K562 (cell line): Measurements from ENCODE around the gene RACK1. TPM values are rescaled to one million over a fixed set of nuclear protein-coding genes. Genes with fewer than 3 reads are reported as not detected.
A peak's percentile ranks its signal among the peaks of the same experiment; 100 is the strongest.

Experiments
- ATAC-seq: fragments of 200-7000 bp; cut with Tn5 transposase; 3 replicates; pipeline ENCODE4 v1.9.1; 2020; ENCODE audit warnings: moderate library complexity
- BruUV-seq: library from RNA; stranded (reverse); fragments of 400-500 nt; replicated peaks from 2 replicates; lab custom pipeline; 2021; lab: Mats Ljungman, UMichigan
- CTCF ChIA-PET: fragments of 300-600 bp; formaldehyde crosslinking; extraction: SDS; loops from one replicate; lab custom pipeline; 2021; ENCODE audit warnings: low intra/inter-chr PET ratio; lab: Yijun Ruan, JAX
- POLR2A ChIA-PET: fragments of 300-600, 350-650 bp; sonication (Branson Sonifier 250); formaldehyde crosslinking; extraction: SDS; loops from one replicate; lab custom pipeline; 2021; ENCODE audit warnings: antibody characterized with exemption, inconsistent platforms; lab: Yijun Ruan, JAX
- DNase-seq, 4 experiments: peaks; one replicate each; pipeline versions ENCODE4 v3.0.0 to v3.0.0-alpha.2; 2011 to 2018; ENCODE audit warnings: low spot score in 3 of 4, mixed read lengths in 3 of 4; ENCODE audit errors: extremely low read depth in 1 of 4
- FAIRE-seq: peaks from 2 replicates; lab custom pipeline; 2011; peaks lifted over from hg19 to GRCh38; lab: Jason Lieb, UNC
- H2AFZ ChIP-seq: 2 replicates; pipeline ENCODE4 v1.6.0; 2011; ENCODE audit warnings: low read depth, low read length, control low read depth, inconsistent platforms
- H3K27ac ChIP-seq: fragments of 200-600 bp; 3 replicates; pipeline ENCODE4 v1.8.0; 2011; ENCODE audit warnings: low read depth, mild to moderate bottlenecking, control low read depth, inconsistent platforms, low read length, moderate library complexity, mixed read lengths; ENCODE audit errors: extremely low read depth
- H3K27me3 ChIP-seq, 2 experiments: fragments of 300-600 bp in 1 of 2; 2 replicates in 1 of 2; 3 replicates in 1 of 2; pipeline versions ENCODE4 v1.6.0 to v1.8.0; 2011; ENCODE audit warnings: inconsistent platforms in 2 of 2, low read length in 2 of 2, mild to moderate bottlenecking in 1 of 2, mixed read lengths in 1 of 2, moderate library complexity in 1 of 2; ENCODE audit not compliant: control insufficient read depth in 2 of 2, insufficient read depth in 2 of 2
- H3K36me3 ChIP-seq: fragments of 300-600 bp; 3 replicates; pipeline ENCODE4 v1.8.0; 2011; ENCODE audit warnings: mild to moderate bottlenecking, low read length, inconsistent platforms; ENCODE audit not compliant: control insufficient read depth, insufficient read depth
- H3K4me1 ChIP-seq, 2 experiments: fragments of 200-600 bp in 1 of 2; replicated peaks in 1 of 2; 2 replicates in 1 of 2; 3 replicates in 1 of 2; pipeline versions ENCODE4 v1.5.1 to v1.8.0; 2011; ENCODE audit warnings: inconsistent platforms in 2 of 2, low read length in 2 of 2, mild to moderate bottlenecking in 1 of 2, mixed read lengths in 1 of 2, moderate library complexity in 1 of 2; ENCODE audit not compliant: control insufficient read depth in 2 of 2, insufficient read depth in 2 of 2
- H3K4me2 ChIP-seq: 2 replicates; pipeline ENCODE4 v1.6.1; 2011; ENCODE audit warnings: low read length, control low read depth, inconsistent platforms, mixed read lengths; ENCODE audit not compliant: insufficient read depth
- H3K4me3 ChIP-seq: fragments of 200-600 bp; sonication (generic), shearing (Covaris generic); 2 replicates; pipeline ENCODE4 v1.5.1; 2016; ENCODE audit warnings: control low read depth, inconsistent platforms
- H3K79me2 ChIP-seq: fragments of 200-600 bp; 3 replicates; pipeline ENCODE4 v1.8.0; 2011; ENCODE audit warnings: low read length, inconsistent platforms; ENCODE audit not compliant: control insufficient read depth, insufficient read depth
- H3K9ac ChIP-seq, 2 experiments: 2 replicates each; pipeline versions ENCODE4 v1.6.0 to v1.6.1; 2011; ENCODE audit warnings: low read depth in 2 of 2, low read length in 2 of 2, control low read depth in 1 of 2, inconsistent platforms in 1 of 2, mild to moderate bottlenecking in 1 of 2, mixed read lengths in 1 of 2; ENCODE audit not compliant: insufficient read depth in 1 of 2
- H3K9me1 ChIP-seq: one replicate; pipeline ENCODE4 v1.6.0; 2011; ENCODE audit warnings: inconsistent platforms, mild to moderate bottlenecking, low read length, moderate library complexity; ENCODE audit not compliant: control insufficient read depth, insufficient read depth
- H3K9me3 ChIP-seq: replicated peaks from 2 replicates; pipeline ENCODE4 v1.5.1; 2011; ENCODE audit warnings: low read depth, low read length, inconsistent platforms; ENCODE audit not compliant: control insufficient read depth, insufficient read depth
- H4K20me1 ChIP-seq: replicated peaks from 2 replicates; pipeline ENCODE4 v1.6.1; 2011; ENCODE audit warnings: low read length, inconsistent platforms, mixed read lengths; ENCODE audit not compliant: control insufficient read depth, insufficient read depth
- CHD2 ChIP-seq: IDR thresholded peaks from 2 replicates; pipeline ENCODE4 v1.6.1; 2011; ENCODE audit warnings: low read depth, low read length
- EGR1 ChIP-seq: fragments of 450-650 bp; conservative IDR thresholded peaks from 2 replicates; pipeline ENCODE4 v1.6.1; 2017; ENCODE audit warnings: mild to moderate bottlenecking
- KDM2B ChIP-seq: fragments of 250-450 bp; sonication (Bioruptor Pico); IDR thresholded peaks from 2 replicates; pipeline ENCODE4 v1.8.0; 2021; ENCODE audit warnings: mild to moderate bottlenecking, moderate library complexity
- NR2F6 ChIP-seq: fragments of 450-650 bp; formaldehyde crosslinking; IDR thresholded peaks from 2 replicates; pipeline ENCODE4 v1.4.0; 2020; ENCODE audit warnings: mild to moderate bottlenecking
- OTX1 ChIP-seq: fragments of 450-650 bp; formaldehyde crosslinking; IDR thresholded peaks from 2 replicates; pipeline ENCODE4 v1.4.0; 2022; ENCODE audit warnings: mild to moderate bottlenecking
- PBX2 ChIP-seq, 2 experiments: IDR thresholded peaks in 1 of 2; conservative IDR thresholded peaks in 1 of 2; 2 replicates each; pipeline ENCODE4 v1.6.1; 2016; ENCODE audit warnings: low read depth in 2 of 2, mild to moderate bottlenecking in 1 of 2, missing compliant biosample characterization in 1 of 2, missing genetic modification characterization in 1 of 2, moderate library complexity in 1 of 2
- PHF8 ChIP-seq: fragments of 200-600 bp; sonication (generic); IDR thresholded peaks from 2 replicates; pipeline ENCODE4 v1.6.1; 2012; ENCODE audit warnings: mixed run types, mild to moderate bottlenecking, inconsistent platforms, low read length, moderate library complexity, borderline replicate concordance
- POLR2H ChIP-seq: IDR thresholded peaks from 2 replicates; pipeline ENCODE4 v1.6.1; 2016; ENCODE audit warnings: missing genetic modification characterization, low read depth, mild to moderate bottlenecking, control low read depth, missing compliant biosample characterization, moderate library complexity
- POLR3A ChIP-seq: IDR thresholded peaks from 2 replicates; pipeline ENCODE4 v1.6.1; 2011; ENCODE audit warnings: borderline replicate concordance, mild to moderate bottlenecking, moderate library complexity; ENCODE audit not compliant: insufficient read length, insufficient read depth; ENCODE audit errors: extremely low read depth
- XRCC5 ChIP-seq: fragments of 200-400 bp; formaldehyde crosslinking; IDR thresholded peaks from 2 replicates; pipeline ENCODE4 v1.6.1; 2017; ENCODE audit warnings: low read depth, mild to moderate bottlenecking, low read length
- ZBTB7A ChIP-seq: IDR thresholded peaks from 2 replicates; pipeline ENCODE4 v1.6.1; 2011; ENCODE audit warnings: low read depth, mild to moderate bottlenecking, low read length, moderate library complexity, borderline replicate concordance; ENCODE audit not compliant: control insufficient read depth
- ZEB2 ChIP-seq: fragments of 450-650 bp; IDR thresholded peaks from 2 replicates; pipeline ENCODE4 v1.6.1; 2016
- ZKSCAN8 ChIP-seq: fragments of 200-800 bp; sonication (Bioruptor generic); IDR thresholded peaks from 2 replicates; pipeline ENCODE4 v1.6.1; 2016; ENCODE audit warnings: missing genetic modification characterization, missing compliant biosample characterization
- ZNF316 ChIP-seq: fragments of 450-650 bp; IDR thresholded peaks from 2 replicates; pipeline ENCODE4 v1.6.1; 2016
- WGBS: fragments of 100-300 bp; shearing (Covaris generic); methylation state at CpG from one replicate; pipeline ENCODE4 v1.1.6; 2016; ENCODE audit warnings: low coverage, mixed read lengths; ENCODE audit not compliant: insufficient coverage; ENCODE audit errors: missing lambda C conversion rate; 5-methylcytosine and 5-hydroxymethylcytosine counted together
- in situ Hi-C: fragments of 300-500 bp; cut with MboI; formaldehyde crosslinking; loops from 4 replicates; pipeline ENCODE4 v1.15.0; 2018; ENCODE audit warnings: inconsistent platforms, mixed read lengths
- intact Hi-C: fragments of 100-400 bp; cut with micrococcal nuclease; formaldehyde crosslinking; loops from 2 replicates; pipeline ENCODE4 v1.14.2; 2022
- polyA plus RNA-seq, 8 experiments: library from polyadenylated mRNA; depleted of rRNA in 4 of 8; stranded (reverse) in 5 of 8; unstranded in 3 of 8; fragments of >200 nt; fragmentation: Nextera tagmentation in 2 of 8; fragmentation: Illumina TruSeq in 1 of 8; extraction: Ambion mirVana in 2 of 8; extraction: Trizol in 1 of 8; gene quantifications; 2 replicates each; pipeline versions ENCODE4 v1.2.1 to v1.2.3, GENCODE V29; 2011 to 2014; ENCODE audit warnings: inconsistent platforms in 1 of 8, missing spikeins in 1 of 8
- total RNA-seq, 7 experiments: library from RNA; depleted of rRNA in 6 of 7; stranded (reverse); fragments of >200 nt in 6 of 7; fragmentation: Illumina TruSeq in 2 of 7; extraction: Trizol in 2 of 7; gene quantifications; 2 replicates each; pipeline versions ENCODE4 v1.2.1 to v1.2.3, GENCODE V29; 2011 to 2021; ENCODE audit warnings: low replicate concordance in 1 of 7
- TF ChIP-seq, protein P1 (sequence below): fragments of 250-450 bp; sonication (Bioruptor Pico); IDR thresholded peaks from 2 replicates; pipeline ENCODE4 v1.8.0; 2022; ENCODE audit warnings: moderate library complexity, mild to moderate bottlenecking, inconsistent platforms
- TF ChIP-seq, protein P2 (sequence below), 2 experiments: IDR thresholded peaks; 2 replicates each; pipeline ENCODE4 v1.6.1; 2011; ENCODE audit warnings: borderline replicate concordance in 1 of 2, control low read depth in 1 of 2, low read depth in 1 of 2, low read length in 1 of 2, mild to moderate bottlenecking in 1 of 2, mixed read lengths in 1 of 2, moderate library complexity in 1 of 2; ENCODE audit not compliant: insufficient read depth in 1 of 2, insufficient read length in 1 of 2, poor library complexity in 1 of 2, severe bottlenecking in 1 of 2; ENCODE audit errors: extremely low read depth in 1 of 2

Gene RACK1
- total and polyA plus RNA-seq, 9 of the 15 experiments (the other 6 are each of a cell fraction or from before 2014, with no cell fraction given) = 2,303 to 5,311 (median 3,833) TPM

DNA sequence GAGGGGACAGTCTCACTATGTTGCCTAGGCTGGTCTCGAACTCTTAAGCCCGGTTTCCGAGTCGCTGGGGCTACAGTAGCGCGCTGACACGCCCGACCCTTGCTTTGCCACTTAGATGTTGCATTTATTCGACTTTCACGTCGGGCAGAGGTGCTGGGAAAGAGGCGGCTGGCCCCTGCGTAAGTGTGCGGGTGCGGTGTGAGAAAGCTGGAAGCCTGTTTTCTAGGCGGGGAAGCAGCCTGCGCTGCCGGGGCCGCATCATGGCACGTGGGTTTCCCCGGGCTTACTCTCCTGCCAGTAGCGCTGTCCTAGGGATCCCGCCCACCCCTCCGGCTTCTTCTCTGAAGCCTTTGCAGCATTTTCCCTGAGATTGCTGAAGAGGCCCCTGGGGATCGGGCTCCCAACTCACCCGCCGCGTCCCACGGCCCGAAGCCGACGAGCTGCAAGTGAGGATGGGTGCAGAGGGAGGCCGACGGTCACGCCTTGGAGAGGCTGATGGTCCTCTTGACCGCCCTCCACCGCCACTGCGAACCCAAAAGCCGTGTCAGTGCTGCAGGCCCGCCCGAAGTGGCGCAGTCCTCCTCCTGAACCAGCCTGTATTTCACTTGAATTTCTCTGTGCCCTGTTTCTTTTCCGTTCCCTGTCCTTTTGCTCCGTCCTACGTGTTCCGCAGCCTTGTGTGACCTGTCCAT is 26.4 kb downstream of the RACK1 start:
- in situ Hi-C loops (no loop called here), intact Hi-C loops (loop anchor here (5.0 kb wide), 1 partner anchor 45 kb away; no protein-coding TSS in a partner anchor)
- H3K9ac ChIP-seq = peak overlapping the region; percentile 73 to 92; a peak in 3 of 4 replicates
- POLR2A ChIA-PET = interaction anchor here (0.6 to 2.4 kb wide), 5 partner anchors 10 to 48 kb away, joined by 3 to 18 read pairs (median 3); no protein-coding TSS in a partner anchor
- no peaks in the 10 kb centered on the region for H3K9me3 ChIP-seq
- H3K4me3 ChIP-seq = peak overlapping the region; percentile 51
- ATAC-seq = peak; percentile 67
- under 1% methylated on average over 34 of the region's 46 CpGs for WGBS
- CTCF ChIA-PET = no interaction called here
- H4K20me1 ChIP-seq = no peaks in the 10 kb centered on the region
- peaks cover 4 to 32% of the 10 kb centered on the region in 2 experiments; a peak in 4 of 5 replicates for H3K4me1 ChIP-seq
- H3K36me3 ChIP-seq = no peaks in the 10 kb centered on the region
- H3K4me2 ChIP-seq = peak overlapping the region; percentile 94
- no peaks in the 10 kb centered on the region for H3K27me3 ChIP-seq
- peak; percentile 44 to 83 (median 50) for DNase-seq
- H2AFZ ChIP-seq = peak overlapping the region; percentile 92
- peak overlapping the region; percentile 87 for H3K27ac ChIP-seq
- H3K79me2 ChIP-seq = no peaks in the 10 kb centered on the region
- no TSS peak for BruUV-seq
- no peaks in the 10 kb centered on the region for H3K9me1 ChIP-seq
- no peak for FAIRE-seq
- TF ChIP-seq, protein P1, sequence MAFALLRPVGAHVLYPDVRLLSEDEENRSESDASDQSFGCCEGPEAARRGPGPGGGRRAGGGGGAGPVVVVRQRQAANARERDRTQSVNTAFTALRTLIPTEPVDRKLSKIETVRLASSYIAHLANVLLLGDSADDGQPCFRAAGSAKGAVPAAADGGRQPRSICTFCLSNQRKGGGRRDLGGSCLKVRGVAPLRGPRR (CRISPR knock-in tag) = no peak
- TF ChIP-seq KDM2B (CRISPR knock-in tag) (0 out of 2 replicates have a peak, but pooled peaks have one; percentile 50), CHD2 (no peak), PHF8 (peak; percentile 20; the same call in 1 of the 2 replicates), XRCC5 (no peak), ZKSCAN8 (CRISPR knock-in tag) (no peak), NR2F6 (CRISPR knock-in tag) (no peak), POLR3A (peak; percentile 40), ZNF316 (no peak), OTX1 (CRISPR knock-in tag) (0 out of 2 replicates have a peak, but pooled peaks have one; percentile 6), ZEB2 (peak; percentile 60; the same call in 1 of the 2 replicates), ZBTB7A (peak; percentile 35; the same call in 1 of the 2 replicates), PBX2 (CRISPR knock-in tag; IDR thresholded peaks at IDR 0.05; ENCODE audit: low read depth) (no peak), PBX2 (tag; conservative IDR thresholded peaks at IDR 0.05; ENCODE audit: low read depth) (no peak), EGR1 (0 out of 2 replicates have a peak, but pooled peaks have one; percentile 18), POLR2H (tag) (no peak)
- TF ChIP-seq, protein P2, sequence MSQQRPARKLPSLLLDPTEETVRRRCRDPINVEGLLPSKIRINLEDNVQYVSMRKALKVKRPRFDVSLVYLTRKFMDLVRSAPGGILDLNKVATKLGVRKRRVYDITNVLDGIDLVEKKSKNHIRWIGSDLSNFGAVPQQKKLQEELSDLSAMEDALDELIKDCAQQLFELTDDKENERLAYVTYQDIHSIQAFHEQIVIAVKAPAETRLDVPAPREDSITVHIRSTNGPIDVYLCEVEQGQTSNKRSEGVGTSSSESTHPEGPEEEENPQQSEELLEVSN (IDR thresholded peaks at IDR 0.05; ENCODE audit: borderline replicate concordance in 1 of 2, extremely low read depth in 1 of 2, insufficient read depth in 1 of 2, insufficient read length in 1 of 2, low read depth in 1 of 2, low read length in 1 of 2, poor library complexity in 1 of 2, severe bottlenecking in 1 of 2) = peak; percentile 70 to 83
